Right lobe of liver (tissue), 4 donors: ENCODE results near the gene PTPA.

Source experiments
- POLR2A ChIP-seq: fragments of 450-650 bp; IDR thresholded peaks from one replicate; pipeline ENCODE4 v1.6.1; 2017; ENCODE audit warnings: antibody characterized with exemption, mild to moderate bottlenecking
- TF ChIP-seq, protein P1 (sequence below), 4 donors: fragments of 200-600 bp in 3 of 4; fragments of 450-650 bp in 1 of 4; IDR thresholded peaks; one replicate each; pipeline versions ENCODE4 v1.5.1 to v1.8.0; 2016 to 2022; ENCODE audit warnings: antibody characterized with exemption in 4 of 4, mild to moderate bottlenecking in 2 of 4
- donor health status: DM: no; HTN: no; CAD: no.
- donor health status: DM: no; HTN: no; CAD: no.
- donor health status: DM: no; HTN: yes; CAD: no.

DNA sequence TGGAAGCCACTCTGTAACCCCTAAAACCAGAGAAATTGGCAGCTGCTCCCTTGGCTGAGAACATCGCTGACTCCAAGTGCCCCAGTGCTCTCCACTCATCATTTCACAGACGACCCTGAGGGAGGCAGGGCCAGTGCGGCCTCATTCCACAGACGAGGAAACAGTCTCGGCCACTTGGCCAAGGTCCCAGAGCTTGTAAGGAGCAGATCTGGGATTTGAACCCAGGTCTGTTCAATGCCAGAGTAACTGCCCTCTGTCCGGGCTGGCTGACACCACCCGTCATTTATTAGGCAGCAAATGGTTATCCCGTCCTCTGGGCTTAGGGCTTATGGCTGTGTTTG, 86.7 kb downstream of the PTPA start:
- TF ChIP-seq POLR2A: no peak
- TF ChIP-seq, protein P1, sequence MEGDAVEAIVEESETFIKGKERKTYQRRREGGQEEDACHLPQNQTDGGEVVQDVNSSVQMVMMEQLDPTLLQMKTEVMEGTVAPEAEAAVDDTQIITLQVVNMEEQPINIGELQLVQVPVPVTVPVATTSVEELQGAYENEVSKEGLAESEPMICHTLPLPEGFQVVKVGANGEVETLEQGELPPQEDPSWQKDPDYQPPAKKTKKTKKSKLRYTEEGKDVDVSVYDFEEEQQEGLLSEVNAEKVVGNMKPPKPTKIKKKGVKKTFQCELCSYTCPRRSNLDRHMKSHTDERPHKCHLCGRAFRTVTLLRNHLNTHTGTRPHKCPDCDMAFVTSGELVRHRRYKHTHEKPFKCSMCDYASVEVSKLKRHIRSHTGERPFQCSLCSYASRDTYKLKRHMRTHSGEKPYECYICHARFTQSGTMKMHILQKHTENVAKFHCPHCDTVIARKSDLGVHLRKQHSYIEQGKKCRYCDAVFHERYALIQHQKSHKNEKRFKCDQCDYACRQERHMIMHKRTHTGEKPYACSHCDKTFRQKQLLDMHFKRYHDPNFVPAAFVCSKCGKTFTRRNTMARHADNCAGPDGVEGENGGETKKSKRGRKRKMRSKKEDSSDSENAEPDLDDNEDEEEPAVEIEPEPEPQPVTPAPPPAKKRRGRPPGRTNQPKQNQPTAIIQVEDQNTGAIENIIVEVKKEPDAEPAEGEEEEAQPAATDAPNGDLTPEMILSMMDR (IDR thresholded peaks at IDR 0.05): no peak
